Endothelial cell of umbilical vein (primary cell): ENCODE results near the gene THSD7A. TPM values are rescaled to one million over a fixed set of nuclear protein-coding genes. Genes with fewer than 3 reads are reported as not detected.

ENCODE experiments used
- BruUV-seq: library from RNA; stranded (reverse); fragments of 400-500 nt; replicated peaks from 2 replicates; lab custom pipeline; 2021; lab: Mats Ljungman, UMichigan
- CTCF ChIA-PET: fragments of 300-600, 350-600 bp; sonication (Branson Sonifier 250); formaldehyde crosslinking; loops from one replicate; lab custom pipeline; 2021; ENCODE audit warnings: antibody characterized with exemption, inconsistent platforms; lab: Charles Lee
- POLR2A ChIA-PET: fragments of 300-600, 350-600 bp; sonication (Branson Sonifier 250); formaldehyde crosslinking; loops from one replicate; lab custom pipeline; 2021; ENCODE audit warnings: antibody characterized with exemption, inconsistent platforms; lab: Charles Lee
- DNase-seq: peaks from one replicate; pipeline ENCODE4 v3.0.0-alpha.2; 2011; ENCODE audit warnings: low read depth, low spot score
- FAIRE-seq: peaks from 2 replicates; lab custom pipeline; 2011; peaks lifted over from hg19 to GRCh38; lab: Jason Lieb, UNC
- H2AFZ ChIP-seq: 2 replicates; pipeline ENCODE4 v1.6.0; 2012; ENCODE audit warnings: low read depth, low read length, control low read depth, inconsistent platforms
- H3K27ac ChIP-seq: 2 replicates; pipeline ENCODE4 v1.5.1; 2011; ENCODE audit warnings: low read depth, mild to moderate bottlenecking, control low read depth, low read length, moderate library complexity; ENCODE audit not compliant: insufficient read depth
- H3K27me3 ChIP-seq, 2 experiments: 2 replicates each; pipeline versions ENCODE4 v1.6.0 to v1.6.1; 2011; ENCODE audit warnings: low read length in 2 of 2, mixed read lengths in 1 of 2; ENCODE audit not compliant: control insufficient read depth in 2 of 2, insufficient read depth in 2 of 2
- H3K36me3 ChIP-seq, 2 experiments: 2 replicates in 1 of 2; 3 replicates in 1 of 2; pipeline ENCODE4 v1.5.1; 2011; ENCODE audit warnings: low read length in 2 of 2, mild to moderate bottlenecking in 1 of 2, moderate library complexity in 1 of 2; ENCODE audit not compliant: control insufficient read depth in 2 of 2, insufficient read depth in 2 of 2; ENCODE audit errors: extremely low read depth in 1 of 2
- H3K4me1 ChIP-seq: 3 replicates; pipeline ENCODE4 v1.5.1; 2011; ENCODE audit warnings: mild to moderate bottlenecking, low read length; ENCODE audit not compliant: control insufficient read depth, insufficient read depth; ENCODE audit errors: extremely low read depth
- H3K4me2 ChIP-seq: 2 replicates; pipeline ENCODE4 v1.6.1; 2011; ENCODE audit warnings: low read length, control low read depth, mixed read lengths; ENCODE audit not compliant: insufficient read depth
- H3K4me3 ChIP-seq, 3 experiments: fragments of 200-600 bp in 1 of 3; sonication (generic), shearing (Covaris generic) in 1 of 3; replicated peaks in 1 of 3; 2 replicates each; pipeline ENCODE4 v1.5.1; 2011 to 2016; ENCODE audit warnings: control low read depth in 3 of 3, low read length in 3 of 3, mild to moderate bottlenecking in 2 of 3, inconsistent platforms in 1 of 3, low read depth in 1 of 3, moderate library complexity in 1 of 3; ENCODE audit not compliant: insufficient read depth in 1 of 3
- H3K79me2 ChIP-seq: 2 replicates; pipeline ENCODE4 v1.6.0; 2012; ENCODE audit warnings: low read length, inconsistent platforms; ENCODE audit not compliant: control insufficient read depth, insufficient read depth
- H3K9ac ChIP-seq: replicated peaks from 2 replicates; pipeline ENCODE3; 2011; ENCODE audit warnings: low read length, control low read depth; ENCODE audit not compliant: insufficient read depth; ENCODE audit errors: extremely low read depth
- H3K9me1 ChIP-seq: replicated peaks from 3 replicates; pipeline ENCODE4 v1.6.0; 2011; ENCODE audit warnings: mild to moderate bottlenecking, low read length; ENCODE audit not compliant: control insufficient read depth, insufficient read depth; ENCODE audit errors: extremely low read depth
- H3K9me3 ChIP-seq: replicated peaks from 2 replicates; pipeline ENCODE4 v1.5.1; 2012; ENCODE audit warnings: low read length, inconsistent platforms; ENCODE audit not compliant: control insufficient read depth, insufficient read depth
- H4K20me1 ChIP-seq: replicated peaks from 2 replicates; pipeline ENCODE3; 2011; ENCODE audit warnings: mild to moderate bottlenecking, low read length; ENCODE audit not compliant: control insufficient read depth, insufficient read depth; ENCODE audit errors: extremely low read depth
- CTCF ChIP-seq, 2 donors: IDR thresholded peaks; 1 replicate in 1 of 2; 2 replicates in 1 of 2; pipeline ENCODE4 v1.5.1; 2011; ENCODE audit warnings: low read length in 2 of 2, mild to moderate bottlenecking in 2 of 2, moderate library complexity in 2 of 2, control low read depth in 1 of 2, inconsistent platforms in 1 of 2, low read depth in 1 of 2; ENCODE audit not compliant: insufficient read depth in 1 of 2; ENCODE audit errors: extremely low read depth in 1 of 2
- EZH2 ChIP-seq: IDR thresholded peaks from 2 replicates; pipeline ENCODE4 v1.6.1; 2012; ENCODE audit warnings: borderline replicate concordance, low read depth, mild to moderate bottlenecking, moderate library complexity, low read length, inconsistent platforms; ENCODE audit not compliant: severe bottlenecking
- FOS ChIP-seq: IDR thresholded peaks from 2 replicates; pipeline ENCODE4 v1.6.1; 2011; ENCODE audit warnings: mild to moderate bottlenecking, low read length, moderate library complexity, borderline replicate concordance; ENCODE audit not compliant: insufficient read depth
- GATA2 ChIP-seq: IDR thresholded peaks from 2 replicates; pipeline ENCODE4 v1.7.0; 2011; ENCODE audit warnings: low read depth, mild to moderate bottlenecking, moderate library complexity, mixed read lengths, low read length; ENCODE audit not compliant: insufficient read length, insufficient read depth
- MAX ChIP-seq: IDR thresholded peaks from 2 replicates; pipeline ENCODE4 v1.6.1; 2011; ENCODE audit not compliant: insufficient read depth, insufficient read length
- MYC ChIP-seq: IDR thresholded peaks from one replicate; pipeline ENCODE4 v1.6.1; 2011; ENCODE audit warnings: mild to moderate bottlenecking, low read depth, low read length
- POLR2A ChIP-seq: IDR thresholded peaks from 2 replicates; pipeline ENCODE4 v1.6.1; 2012; ENCODE audit warnings: low read depth, mild to moderate bottlenecking, control low read depth, low read length
- POLR2AphosphoS5 ChIP-seq: IDR thresholded peaks from 2 replicates; pipeline ENCODE4 v1.6.1; 2012; ENCODE audit warnings: low read depth, mild to moderate bottlenecking, control low read depth, low read length, moderate library complexity; ENCODE audit not compliant: insufficient read depth
- dilution Hi-C: fragments of 300-500 bp; cut with MboI; formaldehyde crosslinking; loops from one replicate; pipeline ENCODE4 v1.15.0; 2019; ENCODE audit warnings: low sequenced_read_pairs; ENCODE audit not compliant: extremely low pct_ligation_motif_present
- intact Hi-C: fragments of 100-400 bp; cut with micrococcal nuclease; formaldehyde crosslinking; loops from one replicate; pipeline ENCODE4 v1.10.0; 2022
- polyA plus RNA-seq, 4 experiments: library from polyadenylated mRNA; depleted of rRNA in 3 of 4; stranded (reverse) in 3 of 4; unstranded in 1 of 4; fragments of >200 nt; gene quantifications; 2 replicates each; pipeline versions ENCODE4 v1.2.1 to v1.2.3, GENCODE V29; 2011 to 2012; ENCODE audit warnings: missing spikeins in 1 of 4
- total RNA-seq: library from RNA; stranded (reverse); gene quantifications from 2 replicates; pipeline ENCODE4 v1.2.3, GENCODE V29; 2021

Gene THSD7A
- total and polyA plus RNA-seq, 2 donors (not counting 3 experiments of a cell fraction or from before 2014, with no cell fraction given) = 3.3 to 12.7 TPM

GRCh38 chr7:11507929-11508328 lies 324.1 kb downstream of the THSD7A start:
- Histone ChIP-seq H3K27ac (no peak overlapping the region), H4K20me1 (no peaks in the 10 kb centered on the region), H3K4me2 (no peak overlapping the region), H3K27me3 (no peaks in the 10 kb centered on the region), H3K36me3 (no peaks in the 10 kb centered on the region), H3K4me1 (no peaks in the 10 kb centered on the region), H2AFZ (no peak overlapping the region), H3K79me2 (no peaks in the 10 kb centered on the region), H3K4me3 (no peak overlapping the region), H3K9ac (no peak overlapping the region), H3K9me1 (no peaks in the 10 kb centered on the region), H3K9me3 (no peaks in the 10 kb centered on the region)
- DNase-seq (no peak), FAIRE-seq (no peak)
- TF ChIP-seq MYC (no peak), POLR2A (no peak), FOS (no peak), GATA2 (no peak), POLR2AphosphoS5 (no peak), MAX (no peak)
- intact Hi-C loops = no loop called here
- POLR2A ChIA-PET = no interaction called here
- no TSS peak for BruUV-seq
- dilution Hi-C loops = no loop called here
- CTCF ChIA-PET = no interaction called here

GRCh38 chr7:11506417-11506816 lies 325.6 kb downstream of the THSD7A start:
- H3K27me3 ChIP-seq = no peaks in the 10 kb centered on the region
- no peak for TF ChIP-seq MYC
- no peak for TF ChIP-seq GATA2
- TF ChIP-seq CTCF (IDR thresholded peaks at IDR 0.05; ENCODE audit: extremely low read depth in 1 of 2, insufficient read depth in 1 of 2, low read depth in 1 of 2, low read length in 2 of 2) = no peak
- no peak for TF ChIP-seq EZH2
- TF ChIP-seq MAX = no peak
- no peak overlapping the region for H3K4me2 ChIP-seq
- no peaks in the 10 kb centered on the region for H3K9me1 ChIP-seq
- H3K27ac ChIP-seq = no peak overlapping the region
- no peaks in the 10 kb centered on the region for H4K20me1 ChIP-seq
- no peaks in the 10 kb centered on the region for H3K36me3 ChIP-seq
- no peak overlapping the region for H3K4me3 ChIP-seq
- CTCF ChIA-PET = no interaction called here
- DNase-seq (no peak), FAIRE-seq (no peak)
- BruUV-seq = no TSS peak
- dilution Hi-C loops = no loop called here
- no peak overlapping the region for H3K9ac ChIP-seq
- intact Hi-C loops = no loop called here
- no peaks in the 10 kb centered on the region for H3K4me1 ChIP-seq
- H3K9me3 ChIP-seq = no peaks in the 10 kb centered on the region
- H2AFZ ChIP-seq = no peak overlapping the region
- POLR2A ChIA-PET = no interaction called here
- no peaks in the 10 kb centered on the region for H3K79me2 ChIP-seq
